ENCODE measurements around the gene SPTLC3.

DNA sequence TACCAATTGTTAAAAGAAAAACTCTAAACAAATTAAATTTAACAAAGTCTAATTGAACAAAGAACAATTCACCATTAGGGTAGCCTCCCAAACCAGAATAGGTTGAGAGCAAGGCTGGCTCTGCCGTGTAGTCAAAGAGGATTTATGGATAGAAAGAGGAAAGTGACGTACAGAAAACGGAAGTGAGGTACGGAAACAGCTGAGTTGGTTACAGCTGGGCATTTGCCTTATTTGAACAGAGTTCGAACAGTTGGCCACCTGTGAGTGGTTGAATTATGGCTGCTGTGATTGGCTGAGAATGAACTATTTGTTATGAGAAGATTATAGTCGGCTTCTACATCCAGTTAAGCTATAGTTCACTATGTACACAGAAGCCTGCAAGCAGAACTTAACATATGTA lies 193.8 kb downstream of the SPTLC3 start:
- TF ChIP-seq GATA2 (IDR thresholded peaks at IDR 0.05; ENCODE audit: low read depth, low read length) (no peak), GATA3 (IDR thresholded peaks at IDR 0.05; ENCODE audit: low read depth, low read length) (no peak)

All from SH-SY5Y (cell line).